PFSK-1 (cell line): ENCODE results near the gene DLGAP4.

Source experiments
- FOXP2 ChIP-seq: optimal IDR thresholded peaks from 2 replicates; pipeline ENCODE3; 2011; ENCODE audit warnings: borderline replicate concordance, control low read depth, inconsistent platforms; ENCODE audit not compliant: insufficient read depth; ENCODE audit errors: extremely low read length, extremely low read depth
- POLR2AphosphoS5 ChIP-seq: IDR thresholded peaks from 2 replicates; pipeline ENCODE4 v1.6.1; 2012; ENCODE audit warnings: low read depth, mild to moderate bottlenecking, control low read depth, low read length, moderate library complexity
- SIN3A ChIP-seq: IDR thresholded peaks from 2 replicates; pipeline ENCODE4 v1.6.1; 2012; ENCODE audit warnings: mild to moderate bottlenecking, low read length, moderate library complexity, borderline replicate concordance; ENCODE audit not compliant: insufficient read depth
- TAF1 ChIP-seq: IDR thresholded peaks from 2 replicates; pipeline ENCODE4 v1.6.1; 2012; ENCODE audit warnings: low read length, control low read depth, borderline replicate concordance; ENCODE audit not compliant: insufficient read depth
- TF ChIP-seq, protein P1 (sequence below), 2 experiments: IDR thresholded peaks; 2 replicates each; pipeline versions ENCODE4 v1.6.1 to v1.8.0; 2011 to 2012; ENCODE audit warnings: low read depth in 2 of 2, low read length in 2 of 2, control low read depth in 1 of 2, inconsistent platforms in 1 of 2, mild to moderate bottlenecking in 1 of 2, moderate library complexity in 1 of 2; ENCODE audit not compliant: insufficient read depth in 1 of 2

Gene DLGAP4

DNA sequence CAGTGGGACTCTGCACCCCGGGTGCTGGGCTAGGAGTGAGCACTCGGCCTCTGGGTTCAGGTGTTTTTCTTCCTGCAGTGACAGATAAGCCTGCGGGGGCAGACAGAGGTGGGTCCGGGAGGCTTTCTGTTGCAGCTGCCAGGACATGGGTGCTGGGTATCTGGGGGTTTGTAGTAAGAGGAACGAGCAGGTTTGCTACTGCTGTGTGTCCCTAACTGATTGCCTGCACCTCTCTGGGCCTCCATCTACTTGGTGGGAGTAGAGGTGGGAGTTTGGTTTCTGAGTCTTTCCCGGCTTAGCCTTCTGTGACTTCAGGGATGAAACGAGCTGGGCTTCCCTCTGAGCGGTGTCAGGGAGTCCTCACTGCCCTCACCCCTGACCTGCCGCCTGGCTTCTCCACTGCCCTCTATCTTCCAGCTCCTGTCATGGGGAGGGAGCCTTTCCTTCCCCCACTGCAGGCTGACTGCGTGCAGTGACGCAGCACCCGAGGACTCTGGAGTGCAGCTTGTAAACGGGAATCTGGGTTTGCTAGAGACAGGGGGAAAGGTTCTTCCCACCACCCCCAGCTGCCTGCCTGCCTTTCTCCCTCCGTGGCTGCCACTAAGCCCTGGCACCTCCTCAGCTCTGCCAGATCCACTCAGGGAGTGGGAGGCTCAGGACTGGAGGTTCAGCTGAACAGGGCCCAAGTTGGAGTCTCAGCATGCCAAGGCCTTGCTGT, 6.7 kb downstream of the DLGAP4 start:
- TF ChIP-seq, protein P1, sequence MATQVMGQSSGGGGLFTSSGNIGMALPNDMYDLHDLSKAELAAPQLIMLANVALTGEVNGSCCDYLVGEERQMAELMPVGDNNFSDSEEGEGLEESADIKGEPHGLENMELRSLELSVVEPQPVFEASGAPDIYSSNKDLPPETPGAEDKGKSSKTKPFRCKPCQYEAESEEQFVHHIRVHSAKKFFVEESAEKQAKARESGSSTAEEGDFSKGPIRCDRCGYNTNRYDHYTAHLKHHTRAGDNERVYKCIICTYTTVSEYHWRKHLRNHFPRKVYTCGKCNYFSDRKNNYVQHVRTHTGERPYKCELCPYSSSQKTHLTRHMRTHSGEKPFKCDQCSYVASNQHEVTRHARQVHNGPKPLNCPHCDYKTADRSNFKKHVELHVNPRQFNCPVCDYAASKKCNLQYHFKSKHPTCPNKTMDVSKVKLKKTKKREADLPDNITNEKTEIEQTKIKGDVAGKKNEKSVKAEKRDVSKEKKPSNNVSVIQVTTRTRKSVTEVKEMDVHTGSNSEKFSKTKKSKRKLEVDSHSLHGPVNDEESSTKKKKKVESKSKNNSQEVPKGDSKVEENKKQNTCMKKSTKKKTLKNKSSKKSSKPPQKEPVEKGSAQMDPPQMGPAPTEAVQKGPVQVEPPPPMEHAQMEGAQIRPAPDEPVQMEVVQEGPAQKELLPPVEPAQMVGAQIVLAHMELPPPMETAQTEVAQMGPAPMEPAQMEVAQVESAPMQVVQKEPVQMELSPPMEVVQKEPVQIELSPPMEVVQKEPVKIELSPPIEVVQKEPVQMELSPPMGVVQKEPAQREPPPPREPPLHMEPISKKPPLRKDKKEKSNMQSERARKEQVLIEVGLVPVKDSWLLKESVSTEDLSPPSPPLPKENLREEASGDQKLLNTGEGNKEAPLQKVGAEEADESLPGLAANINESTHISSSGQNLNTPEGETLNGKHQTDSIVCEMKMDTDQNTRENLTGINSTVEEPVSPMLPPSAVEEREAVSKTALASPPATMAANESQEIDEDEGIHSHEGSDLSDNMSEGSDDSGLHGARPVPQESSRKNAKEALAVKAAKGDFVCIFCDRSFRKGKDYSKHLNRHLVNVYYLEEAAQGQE (IDR thresholded peaks at IDR 0.05; ENCODE audit: insufficient read depth in 1 of 2, low read depth in 2 of 2, low read length in 2 of 2): no peak
- TF ChIP-seq TAF1 (no peak), POLR2AphosphoS5 (no peak), SIN3A (no peak), FOXP2 (no peak)

DNA sequence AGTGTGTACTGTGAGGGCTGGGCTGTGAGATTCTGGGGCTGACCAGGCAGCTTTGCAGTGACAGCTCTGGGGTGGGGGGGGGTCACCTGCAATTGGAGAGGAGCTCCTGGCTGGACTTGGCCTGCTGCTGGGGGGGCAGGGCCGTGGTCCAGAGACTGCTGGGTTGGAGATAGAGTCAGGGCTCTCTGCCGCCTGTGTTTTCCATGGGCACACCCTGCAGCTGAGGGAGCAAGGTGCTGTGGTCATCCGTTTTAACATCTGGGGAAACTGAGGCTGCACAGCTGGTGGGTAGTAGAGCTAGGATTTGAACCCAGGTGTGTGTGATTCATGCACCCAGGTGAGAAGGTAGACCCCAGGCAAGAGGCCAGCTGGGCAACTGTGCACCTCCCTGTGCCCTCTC, 7.3 kb downstream of the DLGAP4 start:
- no peak for TF ChIP-seq FOXP2
- TF ChIP-seq, protein P1 (IDR thresholded peaks at IDR 0.05; ENCODE audit: insufficient read depth in 1 of 2, low read depth in 2 of 2, low read length in 2 of 2): no peak
- no peak for TF ChIP-seq POLR2AphosphoS5
- no peak for TF ChIP-seq SIN3A
- TF ChIP-seq TAF1: no peak

DNA sequence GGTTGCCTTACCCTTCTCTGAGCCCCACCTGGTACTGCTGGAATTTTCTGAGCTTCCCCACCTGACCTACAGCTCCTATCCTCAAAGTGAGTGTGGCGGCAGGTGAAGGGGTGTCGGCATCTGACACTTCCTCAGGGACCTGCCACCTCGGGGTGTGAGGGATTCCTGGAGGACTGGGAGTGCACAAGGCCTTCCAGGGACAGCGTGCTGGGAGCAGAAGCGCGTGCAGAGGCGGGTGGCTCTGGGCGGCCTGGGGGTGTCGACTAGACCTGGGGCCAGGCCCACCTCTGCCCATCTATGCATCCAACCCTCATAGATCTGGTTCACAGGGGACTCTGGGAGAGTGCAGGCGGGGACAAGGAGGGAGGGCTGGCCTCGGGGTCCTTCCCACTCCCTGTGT, 7.8 kb downstream of the DLGAP4 start:
- TF ChIP-seq FOXP2: no peak
- TF ChIP-seq TAF1: no peak
- TF ChIP-seq, protein P1 (IDR thresholded peaks at IDR 0.05; ENCODE audit: insufficient read depth in 1 of 2, low read depth in 2 of 2, low read length in 2 of 2): no peak
- TF ChIP-seq SIN3A: no peak
- no peak for TF ChIP-seq POLR2AphosphoS5

DNA sequence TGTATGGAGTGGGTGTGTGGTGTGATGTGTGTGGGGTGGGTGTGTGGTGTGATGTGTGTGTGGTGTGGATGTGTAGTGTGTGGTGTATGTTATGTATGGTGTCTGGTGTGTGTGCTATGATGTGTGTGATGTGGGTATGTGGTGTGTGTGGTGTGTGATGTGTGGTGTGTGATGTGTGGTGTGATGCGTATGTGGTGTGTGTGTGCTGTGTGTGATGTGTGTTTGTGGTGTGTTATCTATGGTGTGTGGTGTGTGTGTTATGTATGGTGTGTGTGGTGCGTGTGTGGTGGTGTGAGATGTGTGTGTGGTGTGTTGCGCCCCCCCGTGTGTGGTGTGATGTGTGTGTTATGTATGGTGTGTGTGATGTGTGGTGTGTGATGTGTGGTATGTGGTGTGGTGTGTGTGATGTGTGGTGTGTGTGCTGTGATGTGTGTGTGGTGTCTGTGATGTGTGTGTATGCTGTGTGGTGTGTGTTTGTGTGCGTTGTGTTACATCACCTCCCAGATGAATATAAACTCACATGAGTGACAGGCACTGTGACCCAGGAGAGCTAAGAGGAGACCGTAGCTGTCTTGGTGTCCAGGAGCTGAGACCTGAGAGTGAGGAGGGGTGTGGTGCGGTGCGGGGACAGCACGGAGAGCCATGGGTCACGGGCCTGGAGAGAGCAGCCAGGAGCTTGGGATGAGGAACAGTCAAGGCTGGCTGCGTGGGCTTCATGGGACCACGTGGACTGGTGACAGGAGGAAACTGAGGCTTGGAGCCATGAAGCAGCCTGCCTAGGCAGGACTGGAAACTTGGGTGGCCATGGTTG, 8.8 kb downstream of the DLGAP4 start:
- TF ChIP-seq FOXP2 (no peak), SIN3A (no peak), TAF1 (no peak), POLR2AphosphoS5 (no peak)
- TF ChIP-seq, protein P1 (IDR thresholded peaks at IDR 0.05; ENCODE audit: insufficient read depth in 1 of 2, low read depth in 2 of 2, low read length in 2 of 2): no peak
